ENCODE measurements around the gene CARF. TPM values are rescaled to one million over a fixed set of nuclear protein-coding genes. Genes with fewer than 3 reads are reported as not detected.
"Not testable (repeated sequence)": the region's sequence is repeated elsewhere in the genome, so short reads cannot be mapped to it uniquely, and the experiment has no call there.

The CARF gene
- total and polyA plus RNA-seq, 2 experiments from 2014 or later, result 5.1 to 13.7 TPM

GRCh38 chr2:202909394-202910192, 2.5 kb upstream of the CARF start:
- DNase-seq (ENCODE audit: low spot score), result no peak
- Histone ChIP-seq H3K27ac (no peak overlapping the region), H4K20me1 (ENCODE audit: insufficient read depth, poor library complexity, severe bottlenecking) (peaks cover 2% of the 10 kb centered on the region), H3K36me3 (replicated peaks; ENCODE audit: insufficient read depth, low read depth) (no peaks in the 10 kb centered on the region), H3K4me3 (no peak overlapping the region), H3K9me3 (ENCODE audit: low read depth) (no peaks in the 10 kb centered on the region), H3K27me3 (no peaks in the 10 kb centered on the region), H2AFZ (no peak overlapping the region), H3K4me2 (peak overlapping the region; percentile 78), H3K9me2 (replicated peaks; ENCODE audit: insufficient read depth) (no peaks in the 10 kb centered on the region), H3K79me2 (peaks cover 57% of the 10 kb centered on the region), H3K4me1 (ENCODE audit: insufficient read depth) (peaks cover 13% of the 10 kb centered on the region)
- 94% methylated on average over 6 of the region's 6 CpGs for WGBS (ENCODE audit: low lambda C conversion rate, missing lambda C conversion rate)
- TF ChIP-seq CTCF (IDR thresholded peaks at IDR 0.05; ENCODE audit: poor library complexity), result no peak
- TF ChIP-seq EZH2phosphoT487 (IDR thresholded peaks at IDR 0.05; ENCODE audit: low read depth, severe bottlenecking, unreplicated experiment), result no peak
- TF ChIP-seq EZH2 (IDR thresholded peaks at IDR 0.05; ENCODE audit: borderline replicate concordance), result no peak

- not testable (repeated sequence) for H3K36me3 ChIP-seq (replicated peaks; ENCODE audit: insufficient read depth, low read depth); H4K20me1 ChIP-seq (ENCODE audit: insufficient read depth, poor library complexity, severe bottlenecking); H3K9me2 ChIP-seq (replicated peaks; ENCODE audit: insufficient read depth); DNase-seq (ENCODE audit: low spot score); H3K9me3 ChIP-seq (ENCODE audit: low read depth); H2AFZ ChIP-seq; H3K27ac ChIP-seq; H3K27me3 ChIP-seq
- Histone ChIP-seq H3K79me2 (peaks cover 51% of the 10 kb centered on the region), H3K4me1 (ENCODE audit: insufficient read depth) (peaks cover 13% of the 10 kb centered on the region), H3K4me2 (peak overlapping the region; percentile 78), H3K4me3 (peak overlapping the region; percentile 62)
- WGBS (ENCODE audit: low lambda C conversion rate, missing lambda C conversion rate), result 83% methylated on average over 5 of the region's 5 CpGs
Observed at GRCh38 chr2:202910250-202910649, 1.8 kb upstream of the CARF start.

DNA sequence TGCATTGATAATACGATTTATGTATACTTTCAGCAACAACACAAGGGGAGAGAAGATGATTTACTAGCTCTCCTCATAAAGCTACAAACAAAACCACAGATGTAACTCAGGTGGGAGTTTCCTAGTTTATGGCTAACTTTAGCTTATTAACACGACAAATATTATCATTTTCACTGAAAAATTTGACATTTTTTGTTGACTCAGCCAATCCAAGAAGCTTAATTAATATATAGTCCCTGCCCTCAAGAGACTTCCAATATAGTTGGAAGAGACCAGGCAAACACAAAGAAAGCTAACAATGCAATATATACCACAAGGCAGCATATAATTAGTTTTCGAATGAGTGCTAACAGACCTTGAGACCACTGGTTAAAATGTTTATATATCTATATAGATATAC, 1.4 kb upstream of the CARF start:
- Histone ChIP-seq H4K20me1 (ENCODE audit: insufficient read depth, poor library complexity, severe bottlenecking) (peaks cover 2% of the 10 kb centered on the region), H3K9me2 (replicated peaks; ENCODE audit: insufficient read depth) (no peaks in the 10 kb centered on the region), H3K4me1 (ENCODE audit: insufficient read depth) (peaks cover 13% of the 10 kb centered on the region), H2AFZ (peak overlapping the region; percentile 84), H3K27me3 (no peaks in the 10 kb centered on the region), H3K27ac (peak overlapping the region; percentile 91), H3K79me2 (peaks cover 48% of the 10 kb centered on the region), H3K4me3 (peak overlapping the region; percentile 62), H3K9me3 (ENCODE audit: low read depth) (no peaks in the 10 kb centered on the region), H3K4me2 (peak overlapping the region; percentile 78), H3K36me3 (replicated peaks; ENCODE audit: insufficient read depth, low read depth) (no peaks in the 10 kb centered on the region)
- TF ChIP-seq EZH2 (IDR thresholded peaks at IDR 0.05; ENCODE audit: borderline replicate concordance), result no peak
- no peak for TF ChIP-seq EZH2phosphoT487 (IDR thresholded peaks at IDR 0.05; ENCODE audit: low read depth, severe bottlenecking, unreplicated experiment)
- TF ChIP-seq CTCF (IDR thresholded peaks at IDR 0.05; ENCODE audit: poor library complexity), result no peak
- no peak for DNase-seq (ENCODE audit: low spot score)
- 22% methylated on average over 3 of the region's 3 CpGs for WGBS (ENCODE audit: low lambda C conversion rate, missing lambda C conversion rate)

- WGBS (ENCODE audit: low lambda C conversion rate, missing lambda C conversion rate), result 2% methylated on average over 8 of the region's 8 CpGs
- Histone ChIP-seq H3K9me3 (ENCODE audit: low read depth) (no peaks in the 10 kb centered on the region), H2AFZ (peak overlapping the region; percentile 84), H3K36me3 (replicated peaks; ENCODE audit: insufficient read depth, low read depth) (no peaks in the 10 kb centered on the region), H4K20me1 (ENCODE audit: insufficient read depth, poor library complexity, severe bottlenecking) (peaks cover 2% of the 10 kb centered on the region), H3K27me3 (no peaks in the 10 kb centered on the region), H3K4me1 (ENCODE audit: insufficient read depth) (peaks cover 13% of the 10 kb centered on the region), H3K27ac (peak overlapping the region; percentile 91), H3K9me2 (replicated peaks; ENCODE audit: insufficient read depth) (no peaks in the 10 kb centered on the region), H3K4me3 (peak overlapping the region; percentile 62), H3K79me2 (peaks cover 48% of the 10 kb centered on the region), H3K4me2 (peak overlapping the region; percentile 78)
- DNase-seq (ENCODE audit: low spot score), result no peak
- TF ChIP-seq EZH2 (IDR thresholded peaks at IDR 0.05; ENCODE audit: borderline replicate concordance) (no peak), EZH2phosphoT487 (IDR thresholded peaks at IDR 0.05; ENCODE audit: low read depth, severe bottlenecking, unreplicated experiment) (no peak), CTCF (IDR thresholded peaks at IDR 0.05; ENCODE audit: poor library complexity) (no peak)
Observed at GRCh38 chr2:202911203-202911511, 918 bp upstream of the CARF start.

GRCh38 chr2:202912342-202913201, 497 bp downstream of the CARF start:
- not testable (repeated sequence) for H3K9me3 ChIP-seq (ENCODE audit: low read depth)

More at GRCh38 chr2:202912342-202913201, 497 bp downstream of the CARF start:
- not testable (repeated sequence) for H3K27me3 ChIP-seq; H4K20me1 ChIP-seq (ENCODE audit: insufficient read depth, poor library complexity, severe bottlenecking); H3K36me3 ChIP-seq (replicated peaks; ENCODE audit: insufficient read depth, low read depth); DNase-seq (ENCODE audit: low spot score); H3K9me2 ChIP-seq (replicated peaks; ENCODE audit: insufficient read depth)
- H3K27ac ChIP-seq, result peak overlapping the region; percentile 91
- WGBS (ENCODE audit: low lambda C conversion rate, missing lambda C conversion rate), result 7% methylated on average over 7 of the region's 49 CpGs
- H3K4me2 ChIP-seq, result peak overlapping the region; percentile 76
- H3K79me2 ChIP-seq, result peaks cover 44% of the 10 kb centered on the region
- H2AFZ ChIP-seq, result peak overlapping the region; percentile 69
- H3K4me1 ChIP-seq (ENCODE audit: insufficient read depth), result peaks cover 13% of the 10 kb centered on the region
- peak overlapping the region; percentile 62 for H3K4me3 ChIP-seq
